SK-N-SH (cell line): Measurements from ENCODE around the gene CCDC18. TPM values are rescaled to one million over a fixed set of nuclear protein-coding genes. Genes with fewer than 3 reads are reported as not detected.

Experiments used
- CTCF ChIA-PET: fragments of 300-600, 350-600 bp; formaldehyde crosslinking; extraction: SDS; loops from one replicate; lab custom pipeline; 2021; lab: Yijun Ruan, JAX
- POLR2A ChIA-PET: fragments of 350-600 bp; sonication (Branson Sonifier 250); formaldehyde crosslinking; extraction: SDS; loops from one replicate; lab custom pipeline; 2020; ENCODE audit warnings: antibody characterized with exemption, inconsistent platforms; lab: Yijun Ruan, JAX
- DNase-seq: peaks from one replicate; pipeline ENCODE4 v3.0.0; 2012
- H2AFZ ChIP-seq: fragments of 200-600 bp; sonication (generic); 2 replicates; pipeline ENCODE4 v1.8.1; 2016; ENCODE audit warnings: antibody characterized with exemption, mild to moderate bottlenecking, low read depth
- H3F3A ChIP-seq: fragments of 200-600 bp; sonication (generic); replicated peaks from 2 replicates; pipeline ENCODE3; 2016; ENCODE audit warnings: antibody characterized with exemption, mild to moderate bottlenecking; ENCODE audit not compliant: insufficient read depth
- H3K27ac ChIP-seq, 2 experiments: fragments of 200-500 bp in 1 of 2; fragments of 200-600 bp in 1 of 2; sonication (Bioruptor generic) in 1 of 2; sonication (generic), shearing (Covaris generic) in 1 of 2; 2 replicates each; pipeline versions ENCODE4 v1.5.1 to v1.6.1; 2014 to 2016; ENCODE audit warnings: low read depth in 2 of 2, inconsistent platforms in 1 of 2, low read length in 1 of 2, mild to moderate bottlenecking in 1 of 2, mixed read lengths in 1 of 2
- H3K27me3 ChIP-seq: fragments of 200-600 bp; sonication (generic), shearing (Covaris generic); 2 replicates; pipeline ENCODE4 v1.6.1; 2016; ENCODE audit warnings: mixed run types; ENCODE audit not compliant: insufficient read depth
- H3K36me3 ChIP-seq, 2 experiments: fragments of 200-500 bp in 1 of 2; fragments of 200-600 bp in 1 of 2; sonication (Bioruptor generic) in 1 of 2; sonication (generic) in 1 of 2; replicated peaks in 1 of 2; 2 replicates each; pipeline versions ENCODE3 to v1.5.1; 2014 to 2016; ENCODE audit warnings: low read length in 1 of 2, mild to moderate bottlenecking in 1 of 2; ENCODE audit not compliant: insufficient read depth in 2 of 2, control insufficient read depth in 1 of 2
- H3K4me1 ChIP-seq, 2 experiments: fragments of 200-500 bp in 1 of 2; fragments of 200-600 bp in 1 of 2; sonication (Bioruptor generic) in 1 of 2; sonication (generic), shearing (Covaris generic) in 1 of 2; 2 replicates each; pipeline versions ENCODE4 v1.5.1 to v1.6.1; 2014 to 2016; ENCODE audit warnings: low read depth in 1 of 2, low read length in 1 of 2, mixed run types in 1 of 2; ENCODE audit not compliant: insufficient read depth in 2 of 2, control insufficient read depth in 1 of 2
- H3K4me2 ChIP-seq: fragments of 200-600 bp; sonication (generic), shearing (Covaris generic); 2 replicates; pipeline ENCODE4 v1.6.1; 2017; ENCODE audit warnings: mixed run types
- H3K4me3 ChIP-seq, 2 experiments: fragments of 200-500 bp in 1 of 2; fragments of 200-600 bp in 1 of 2; sonication (Bioruptor generic) in 1 of 2; sonication (generic), shearing (Covaris generic) in 1 of 2; 2 replicates each; pipeline versions ENCODE4 v1.5.1 to v1.8.1; 2014 to 2016; ENCODE audit warnings: low read depth in 2 of 2, inconsistent platforms in 1 of 2, low read length in 1 of 2, mild to moderate bottlenecking in 1 of 2, mixed read lengths in 1 of 2, moderate library complexity in 1 of 2
- H3K79me2 ChIP-seq: fragments of 200-600 bp; sonication (generic); 2 replicates; pipeline ENCODE4 v1.8.1; 2017; ENCODE audit warnings: mild to moderate bottlenecking; ENCODE audit not compliant: insufficient read depth
- H3K9ac ChIP-seq: fragments of 200-600 bp; sonication (generic); 2 replicates; pipeline ENCODE4 v1.6.1; 2017; ENCODE audit warnings: mixed run types
- H3K9me2 ChIP-seq: fragments of 200-600 bp; sonication (generic); 2 replicates; pipeline ENCODE4 v1.6.1; 2017; ENCODE audit warnings: mixed run types
- H3K9me3 ChIP-seq: fragments of 200-600 bp; sonication (generic); 2 replicates; pipeline ENCODE4 v1.6.1; 2017; ENCODE audit warnings: mixed run types, mild to moderate bottlenecking, moderate library complexity
- H4K20me1 ChIP-seq: fragments of 200-600 bp; sonication (generic); 2 replicates; pipeline ENCODE4 v1.6.1; 2017; ENCODE audit warnings: mild to moderate bottlenecking, mixed run types; ENCODE audit not compliant: insufficient read depth
- CHD2 ChIP-seq: fragments of 150-350 bp; IDR thresholded peaks from 2 replicates; pipeline ENCODE4 v1.6.1; 2018; ENCODE audit warnings: low read length; ENCODE audit not compliant: partially characterized antibody
- EP300 ChIP-seq, 2 experiments: IDR thresholded peaks; 2 replicates each; pipeline versions ENCODE4 v1.4.0 to v1.6.1; 2012; ENCODE audit warnings: borderline replicate concordance in 1 of 2, low read depth in 1 of 2, low read length in 1 of 2
- EZH2phosphoT487 ChIP-seq: fragments of 200-600 bp; sonication (generic); IDR thresholded peaks from 2 replicates; pipeline ENCODE4 v1.6.1; 2017; ENCODE audit warnings: low read depth, mixed run types, mild to moderate bottlenecking, antibody characterized with exemption, moderate library complexity, borderline replicate concordance
- FOXJ3 ChIP-seq: sonication (generic); formaldehyde crosslinking; IDR thresholded peaks from 2 replicates; pipeline ENCODE4 v1.5.1; 2020; ENCODE audit warnings: mild to moderate bottlenecking, missing genetic modification reagents
- GABPA ChIP-seq: IDR thresholded peaks from 2 replicates; pipeline ENCODE4 v1.4.0; 2012; ENCODE audit warnings: low read depth, mild to moderate bottlenecking
- JUND ChIP-seq: IDR thresholded peaks from 2 replicates; pipeline ENCODE4 v1.4.0; 2012
- MEF2A ChIP-seq: IDR thresholded peaks from 2 replicates; pipeline ENCODE4 v1.4.0; 2012; ENCODE audit warnings: low read depth, borderline replicate concordance
- NFIC ChIP-seq: IDR thresholded peaks from 2 replicates; pipeline ENCODE4 v1.4.0; 2012; ENCODE audit warnings: borderline replicate concordance
- NRF1 ChIP-seq: IDR thresholded peaks from 2 replicates; pipeline ENCODE4 v1.6.1; 2012; ENCODE audit warnings: low read depth, mild to moderate bottlenecking, low read length
- RAD21 ChIP-seq: IDR thresholded peaks from 2 replicates; pipeline ENCODE4 v1.6.1; 2012; ENCODE audit warnings: mild to moderate bottlenecking, low read length
- RCOR1 ChIP-seq: fragments of 150-350 bp; IDR thresholded peaks from 2 replicates; pipeline ENCODE4 v1.6.1; 2017; ENCODE audit warnings: antibody characterized with exemption, low read length
- RFX5 ChIP-seq: IDR thresholded peaks from 2 replicates; pipeline ENCODE4 v1.6.1; 2012; ENCODE audit warnings: mild to moderate bottlenecking, improper control_type of control experiment, low read length
- SIN3A ChIP-seq: IDR thresholded peaks from 2 replicates; pipeline ENCODE4 v1.6.1; 2012; ENCODE audit warnings: low read depth, mild to moderate bottlenecking, low read length, moderate library complexity, borderline replicate concordance
- SMC3 ChIP-seq: IDR thresholded peaks from 2 replicates; pipeline ENCODE4 v1.6.1; 2012; ENCODE audit warnings: low read depth, low read length, improper control_type of control experiment
- TCF12 ChIP-seq: IDR thresholded peaks from 2 replicates; pipeline ENCODE4 v1.4.0; 2012
- YY1 ChIP-seq: IDR thresholded peaks from 2 replicates; pipeline ENCODE4 v1.4.0; 2012; ENCODE audit warnings: low read depth, mild to moderate bottlenecking
- WGBS: methylation state at CpG from one replicate; pipeline ENCODE4 v1.1.6; 2017; ENCODE audit warnings: low lambda C conversion rate; 5-methylcytosine and 5-hydroxymethylcytosine counted together
- polyA plus RNA-seq, 3 experiments: library from polyadenylated mRNA; depleted of rRNA; stranded (reverse); fragments of >200 nt; gene quantifications; 2 replicates each; pipeline ENCODE4 v1.2.3, GENCODE V29; 2012
- TF ChIP-seq, protein P1 (sequence below): fragments of 200-600 bp; sonication (generic); IDR thresholded peaks from 2 replicates; pipeline ENCODE4 v1.6.1; 2017; ENCODE audit warnings: antibody characterized with exemption, mild to moderate bottlenecking, moderate library complexity
- TF ChIP-seq, protein P2 (sequence below): IDR thresholded peaks from 2 replicates; pipeline ENCODE4 v1.4.0; 2012; ENCODE audit warnings: low read depth, borderline replicate concordance
- TF ChIP-seq, protein P3 (sequence below): IDR thresholded peaks from 2 replicates; pipeline ENCODE4 v1.6.1; 2012; ENCODE audit warnings: mild to moderate bottlenecking, low read depth, low read length, moderate library complexity
- TF ChIP-seq, protein P4 (sequence below): IDR thresholded peaks from 2 replicates; pipeline ENCODE4 v1.4.0; 2012; ENCODE audit warnings: low read depth, borderline replicate concordance

The CCDC18 gene
- polyA plus RNA-seq, 1 of the 3 experiments (the other 2 are of a cell fraction): 4.0 TPM

DNA sequence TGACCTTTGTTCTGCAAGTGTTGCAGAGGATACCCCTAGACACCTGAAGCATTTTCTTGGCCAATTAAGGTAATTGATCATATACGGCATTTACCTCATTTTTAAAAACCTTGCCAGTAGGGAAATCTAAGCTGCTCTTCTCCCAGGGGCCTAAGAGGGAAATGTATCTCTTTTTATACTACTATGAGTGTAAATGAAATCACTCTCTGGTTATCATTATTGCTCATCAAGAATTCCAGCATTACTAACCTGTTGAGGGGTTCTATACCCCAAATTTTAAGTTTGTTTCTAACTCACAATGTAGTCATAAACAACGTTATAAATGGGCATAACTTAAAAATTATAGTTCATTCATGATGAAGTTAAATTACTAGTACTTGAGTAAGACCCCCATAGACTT is 27.7 kb upstream of the CCDC18 start:
- H3F3A ChIP-seq: peaks cover 17% of the 10 kb centered on the region
- no peak for DNase-seq
- peaks cover 57 to 72% of the 10 kb centered on the region in 2 experiments for H3K36me3 ChIP-seq
- H3K9ac ChIP-seq: no peak overlapping the region
- H3K27me3 ChIP-seq: no peaks in the 10 kb centered on the region
- WGBS: 89% methylated on average over 2 of the region's 2 CpGs
- H2AFZ ChIP-seq: no peak overlapping the region
- H3K79me2 ChIP-seq: peaks cover 50% of the 10 kb centered on the region; the same call in 1 of the 2 replicates
- H3K27ac ChIP-seq: no peak overlapping the region
- no peaks in the 10 kb centered on the region for H4K20me1 ChIP-seq
- ChIA-PET CTCF (interaction anchor here (1.0 kb wide), 1 partner anchor 12 kb away, joined by 4 read pairs; no protein-coding TSS in a partner anchor), POLR2A (no interaction called here)
- TF ChIP-seq SMC3: no peak
- TF ChIP-seq, protein P1, sequence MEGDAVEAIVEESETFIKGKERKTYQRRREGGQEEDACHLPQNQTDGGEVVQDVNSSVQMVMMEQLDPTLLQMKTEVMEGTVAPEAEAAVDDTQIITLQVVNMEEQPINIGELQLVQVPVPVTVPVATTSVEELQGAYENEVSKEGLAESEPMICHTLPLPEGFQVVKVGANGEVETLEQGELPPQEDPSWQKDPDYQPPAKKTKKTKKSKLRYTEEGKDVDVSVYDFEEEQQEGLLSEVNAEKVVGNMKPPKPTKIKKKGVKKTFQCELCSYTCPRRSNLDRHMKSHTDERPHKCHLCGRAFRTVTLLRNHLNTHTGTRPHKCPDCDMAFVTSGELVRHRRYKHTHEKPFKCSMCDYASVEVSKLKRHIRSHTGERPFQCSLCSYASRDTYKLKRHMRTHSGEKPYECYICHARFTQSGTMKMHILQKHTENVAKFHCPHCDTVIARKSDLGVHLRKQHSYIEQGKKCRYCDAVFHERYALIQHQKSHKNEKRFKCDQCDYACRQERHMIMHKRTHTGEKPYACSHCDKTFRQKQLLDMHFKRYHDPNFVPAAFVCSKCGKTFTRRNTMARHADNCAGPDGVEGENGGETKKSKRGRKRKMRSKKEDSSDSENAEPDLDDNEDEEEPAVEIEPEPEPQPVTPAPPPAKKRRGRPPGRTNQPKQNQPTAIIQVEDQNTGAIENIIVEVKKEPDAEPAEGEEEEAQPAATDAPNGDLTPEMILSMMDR: no peak
- no peak for TF ChIP-seq SIN3A
- TF ChIP-seq MEF2A: no peak
- no peak for TF ChIP-seq JUND
- no peak for TF ChIP-seq RFX5
- no peak for TF ChIP-seq CHD2
- no peak for TF ChIP-seq GABPA
- no peak for TF ChIP-seq RAD21
- no peak for TF ChIP-seq NFIC
- TF ChIP-seq, protein P2, sequence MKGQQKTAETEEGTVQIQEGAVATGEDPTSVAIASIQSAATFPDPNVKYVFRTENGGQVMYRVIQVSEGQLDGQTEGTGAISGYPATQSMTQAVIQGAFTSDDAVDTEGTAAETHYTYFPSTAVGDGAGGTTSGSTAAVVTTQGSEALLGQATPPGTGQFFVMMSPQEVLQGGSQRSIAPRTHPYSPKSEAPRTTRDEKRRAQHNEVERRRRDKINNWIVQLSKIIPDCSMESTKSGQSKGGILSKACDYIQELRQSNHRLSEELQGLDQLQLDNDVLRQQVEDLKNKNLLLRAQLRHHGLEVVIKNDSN: no peak
- TF ChIP-seq NRF1: no peak
- no peak for TF ChIP-seq EP300 (IDR thresholded peaks at IDR 0.05; ENCODE audit: borderline replicate concordance in 1 of 2, low read depth in 1 of 2, low read length in 1 of 2)
- no peaks in the 10 kb centered on the region for H3K9me3 ChIP-seq
- no peaks in the 10 kb centered on the region for H3K4me1 ChIP-seq
- H3K4me3 ChIP-seq: no peak overlapping the region
- no peak overlapping the region for H3K4me2 ChIP-seq
- H3K9me2 ChIP-seq: no peaks in the 10 kb centered on the region

DNA sequence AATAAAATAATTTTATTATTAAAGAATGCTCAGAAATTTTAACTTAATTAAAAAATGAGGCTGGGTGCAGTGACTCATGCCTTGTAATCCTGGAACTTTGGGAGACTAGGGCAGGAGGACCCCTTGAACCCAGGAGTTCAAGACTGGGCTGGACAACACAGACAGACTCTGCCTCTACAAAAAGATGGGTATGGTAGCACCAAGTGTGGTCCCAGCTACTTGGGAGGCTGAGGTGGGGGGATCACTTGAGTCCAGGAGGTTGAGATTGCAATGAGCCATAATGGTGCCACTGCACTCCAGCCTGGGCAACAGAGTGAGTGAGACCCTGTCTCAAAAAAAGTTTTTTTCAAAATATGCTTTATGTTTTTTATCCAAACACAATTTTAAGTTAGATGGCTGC is 25.6 kb upstream of the CCDC18 start:
- Histone ChIP-seq H2AFZ (no peak overlapping the region), H3K9me3 (no peaks in the 10 kb centered on the region), H3K79me2 (peaks cover 58% of the 10 kb centered on the region; the same call in 1 of the 2 replicates), H3K27me3 (no peaks in the 10 kb centered on the region), H3K4me3 (no peak overlapping the region), H3K36me3 (peaks cover 58 to 69% of the 10 kb centered on the region in 2 experiments), H3K9me2 (no peaks in the 10 kb centered on the region), H3K4me2 (no peak overlapping the region), H3F3A (peaks cover 26% of the 10 kb centered on the region), H3K27ac (no peak overlapping the region), H3K9ac (no peak overlapping the region), H3K4me1 (no peaks in the 10 kb centered on the region), H4K20me1 (no peaks in the 10 kb centered on the region)
- no peak for DNase-seq
- ChIA-PET CTCF (interaction anchor here (1.5 kb wide), 1 partner anchor 19 kb away, joined by 3 read pairs; no protein-coding TSS in a partner anchor), POLR2A (no interaction called here)
- TF ChIP-seq YY1 (no peak), FOXJ3 (CRISPR knock-in tag) (no peak), SMC3 (no peak), CHD2 (no peak), RCOR1 (no peak), RAD21 (no peak), TCF12 (no peak), EZH2phosphoT487 (no peak)
- TF ChIP-seq, protein P3, sequence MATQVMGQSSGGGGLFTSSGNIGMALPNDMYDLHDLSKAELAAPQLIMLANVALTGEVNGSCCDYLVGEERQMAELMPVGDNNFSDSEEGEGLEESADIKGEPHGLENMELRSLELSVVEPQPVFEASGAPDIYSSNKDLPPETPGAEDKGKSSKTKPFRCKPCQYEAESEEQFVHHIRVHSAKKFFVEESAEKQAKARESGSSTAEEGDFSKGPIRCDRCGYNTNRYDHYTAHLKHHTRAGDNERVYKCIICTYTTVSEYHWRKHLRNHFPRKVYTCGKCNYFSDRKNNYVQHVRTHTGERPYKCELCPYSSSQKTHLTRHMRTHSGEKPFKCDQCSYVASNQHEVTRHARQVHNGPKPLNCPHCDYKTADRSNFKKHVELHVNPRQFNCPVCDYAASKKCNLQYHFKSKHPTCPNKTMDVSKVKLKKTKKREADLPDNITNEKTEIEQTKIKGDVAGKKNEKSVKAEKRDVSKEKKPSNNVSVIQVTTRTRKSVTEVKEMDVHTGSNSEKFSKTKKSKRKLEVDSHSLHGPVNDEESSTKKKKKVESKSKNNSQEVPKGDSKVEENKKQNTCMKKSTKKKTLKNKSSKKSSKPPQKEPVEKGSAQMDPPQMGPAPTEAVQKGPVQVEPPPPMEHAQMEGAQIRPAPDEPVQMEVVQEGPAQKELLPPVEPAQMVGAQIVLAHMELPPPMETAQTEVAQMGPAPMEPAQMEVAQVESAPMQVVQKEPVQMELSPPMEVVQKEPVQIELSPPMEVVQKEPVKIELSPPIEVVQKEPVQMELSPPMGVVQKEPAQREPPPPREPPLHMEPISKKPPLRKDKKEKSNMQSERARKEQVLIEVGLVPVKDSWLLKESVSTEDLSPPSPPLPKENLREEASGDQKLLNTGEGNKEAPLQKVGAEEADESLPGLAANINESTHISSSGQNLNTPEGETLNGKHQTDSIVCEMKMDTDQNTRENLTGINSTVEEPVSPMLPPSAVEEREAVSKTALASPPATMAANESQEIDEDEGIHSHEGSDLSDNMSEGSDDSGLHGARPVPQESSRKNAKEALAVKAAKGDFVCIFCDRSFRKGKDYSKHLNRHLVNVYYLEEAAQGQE: no peak
- TF ChIP-seq, protein P4, sequence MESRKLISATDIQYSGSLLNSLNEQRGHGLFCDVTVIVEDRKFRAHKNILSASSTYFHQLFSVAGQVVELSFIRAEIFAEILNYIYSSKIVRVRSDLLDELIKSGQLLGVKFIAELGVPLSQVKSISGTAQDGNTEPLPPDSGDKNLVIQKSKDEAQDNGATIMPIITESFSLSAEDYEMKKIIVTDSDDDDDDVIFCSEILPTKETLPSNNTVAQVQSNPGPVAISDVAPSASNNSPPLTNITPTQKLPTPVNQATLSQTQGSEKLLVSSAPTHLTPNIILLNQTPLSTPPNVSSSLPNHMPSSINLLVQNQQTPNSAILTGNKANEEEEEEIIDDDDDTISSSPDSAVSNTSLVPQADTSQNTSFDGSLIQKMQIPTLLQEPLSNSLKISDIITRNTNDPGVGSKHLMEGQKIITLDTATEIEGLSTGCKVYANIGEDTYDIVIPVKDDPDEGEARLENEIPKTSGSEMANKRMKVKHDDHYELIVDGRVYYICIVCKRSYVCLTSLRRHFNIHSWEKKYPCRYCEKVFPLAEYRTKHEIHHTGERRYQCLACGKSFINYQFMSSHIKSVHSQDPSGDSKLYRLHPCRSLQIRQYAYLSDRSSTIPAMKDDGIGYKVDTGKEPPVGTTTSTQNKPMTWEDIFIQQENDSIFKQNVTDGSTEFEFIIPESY: no peak
